ENCODE data around the gene ITPRID2. TPM values are rescaled to one million over a fixed set of nuclear protein-coding genes. Genes with fewer than 3 reads are reported as not detected.

Gene ITPRID2
- total RNA-seq, 2 donors from 2014 or later: 224 to 274 TPM

GRCh38 chr2:181885096-181885495, 6.4 kb upstream of the ITPRID2 start:
- Histone ChIP-seq H3K4me1 (peaks cover 35% of the 10 kb centered on the region), H3K27me3 (no peaks in the 10 kb centered on the region), H3K36me3 (replicated peaks in 1 of 2; ENCODE audit: insufficient read depth in 1 of 2, low read depth in 2 of 2) (no peaks in the 10 kb centered on the region), H3K27ac (no peak overlapping the region), H3K4me3 (no peak overlapping the region), H3K9me3 (no peaks in the 10 kb centered on the region)
- intact Hi-C loops (cut with DNase I): no loop called here
- no peak for TF ChIP-seq POLR2A (IDR thresholded peaks at IDR 0.05)
- TF ChIP-seq, protein P1, sequence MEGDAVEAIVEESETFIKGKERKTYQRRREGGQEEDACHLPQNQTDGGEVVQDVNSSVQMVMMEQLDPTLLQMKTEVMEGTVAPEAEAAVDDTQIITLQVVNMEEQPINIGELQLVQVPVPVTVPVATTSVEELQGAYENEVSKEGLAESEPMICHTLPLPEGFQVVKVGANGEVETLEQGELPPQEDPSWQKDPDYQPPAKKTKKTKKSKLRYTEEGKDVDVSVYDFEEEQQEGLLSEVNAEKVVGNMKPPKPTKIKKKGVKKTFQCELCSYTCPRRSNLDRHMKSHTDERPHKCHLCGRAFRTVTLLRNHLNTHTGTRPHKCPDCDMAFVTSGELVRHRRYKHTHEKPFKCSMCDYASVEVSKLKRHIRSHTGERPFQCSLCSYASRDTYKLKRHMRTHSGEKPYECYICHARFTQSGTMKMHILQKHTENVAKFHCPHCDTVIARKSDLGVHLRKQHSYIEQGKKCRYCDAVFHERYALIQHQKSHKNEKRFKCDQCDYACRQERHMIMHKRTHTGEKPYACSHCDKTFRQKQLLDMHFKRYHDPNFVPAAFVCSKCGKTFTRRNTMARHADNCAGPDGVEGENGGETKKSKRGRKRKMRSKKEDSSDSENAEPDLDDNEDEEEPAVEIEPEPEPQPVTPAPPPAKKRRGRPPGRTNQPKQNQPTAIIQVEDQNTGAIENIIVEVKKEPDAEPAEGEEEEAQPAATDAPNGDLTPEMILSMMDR (IDR thresholded peaks at IDR 0.05): no peak
- ATAC-seq (no peak), DNase-seq (no peak)
- WGBS, 2 donors: 18 to 29% methylated on average over 2 of the region's 2 CpGs

DNA sequence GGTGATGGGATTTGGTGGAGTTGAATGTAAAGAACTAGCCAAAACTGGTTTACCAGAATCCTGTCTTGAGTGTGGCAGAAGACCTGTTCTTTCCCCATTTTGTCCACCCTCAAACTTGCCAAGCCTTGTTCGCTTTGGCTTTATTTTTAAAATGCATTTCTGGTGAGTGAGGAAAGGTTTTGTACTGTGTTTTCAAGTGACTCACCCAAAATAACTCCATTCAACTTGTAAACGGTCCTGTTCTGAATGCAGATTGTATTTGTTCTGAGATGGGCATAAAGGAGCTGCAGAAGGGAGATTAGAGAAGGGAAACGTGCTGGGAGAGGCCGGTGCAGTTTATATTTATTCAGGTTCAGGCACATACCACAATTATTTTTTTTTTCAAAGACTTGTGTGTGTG, 5.3 kb upstream of the ITPRID2 start:
- H3K4me1 ChIP-seq: peaks cover 46% of the 10 kb centered on the region
- H3K36me3 ChIP-seq (replicated peaks in 1 of 2; ENCODE audit: insufficient read depth in 1 of 2, low read depth in 2 of 2): no peaks in the 10 kb centered on the region
- H3K4me3 ChIP-seq: no peak overlapping the region
- no peaks in the 10 kb centered on the region for H3K27me3 ChIP-seq
- 44 to 52% methylated on average over 4 of the region's 4 CpGs for WGBS, 2 donors
- TF ChIP-seq POLR2A (IDR thresholded peaks at IDR 0.05): no peak
- TF ChIP-seq, protein P1 (IDR thresholded peaks at IDR 0.05): no peak
- ATAC-seq: no peak
- DNase-seq: no peak
- H3K27ac ChIP-seq: no peak overlapping the region
- intact Hi-C loops (cut with DNase I): no loop called here
- H3K9me3 ChIP-seq: no peaks in the 10 kb centered on the region

DNA sequence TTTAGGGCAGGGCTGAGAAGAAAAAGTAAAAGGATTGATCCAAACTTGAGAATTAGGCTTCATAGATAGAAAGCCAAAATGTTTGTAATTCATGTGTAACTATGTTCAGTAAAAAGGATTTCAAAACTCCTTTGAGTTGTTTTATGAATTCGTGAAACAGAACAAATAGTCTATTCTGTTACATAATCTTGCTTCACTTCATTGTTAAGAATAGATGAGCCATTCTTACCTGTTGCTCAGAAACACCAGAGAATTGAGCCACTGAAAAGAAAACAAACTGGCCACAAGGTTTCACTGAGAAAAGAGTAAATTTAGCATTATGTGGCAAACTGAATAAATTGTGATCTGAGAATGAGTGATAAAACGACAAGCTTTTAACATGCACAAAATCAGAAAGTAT, 4.5 kb upstream of the ITPRID2 start:
- peaks cover 46% of the 10 kb centered on the region for H3K4me1 ChIP-seq
- TF ChIP-seq, protein P1 (IDR thresholded peaks at IDR 0.05): no peak
- no peak for TF ChIP-seq POLR2A (IDR thresholded peaks at IDR 0.05)
- intact Hi-C loops (cut with DNase I): no loop called here
- 18 to 27% methylated on average over 2 of the region's 2 CpGs for WGBS, 2 donors
- peak overlapping the region in 3 of 4 donors; percentile 2 to 51 (median 29) for H3K27ac ChIP-seq
- no peak overlapping the region for H3K4me3 ChIP-seq
- no peak for ATAC-seq
- H3K9me3 ChIP-seq: no peaks in the 10 kb centered on the region
- no peaks in the 10 kb centered on the region for H3K27me3 ChIP-seq
- H3K36me3 ChIP-seq (replicated peaks in 1 of 2; ENCODE audit: insufficient read depth in 1 of 2, low read depth in 2 of 2): no peaks in the 10 kb centered on the region
- no peak for DNase-seq

DNA sequence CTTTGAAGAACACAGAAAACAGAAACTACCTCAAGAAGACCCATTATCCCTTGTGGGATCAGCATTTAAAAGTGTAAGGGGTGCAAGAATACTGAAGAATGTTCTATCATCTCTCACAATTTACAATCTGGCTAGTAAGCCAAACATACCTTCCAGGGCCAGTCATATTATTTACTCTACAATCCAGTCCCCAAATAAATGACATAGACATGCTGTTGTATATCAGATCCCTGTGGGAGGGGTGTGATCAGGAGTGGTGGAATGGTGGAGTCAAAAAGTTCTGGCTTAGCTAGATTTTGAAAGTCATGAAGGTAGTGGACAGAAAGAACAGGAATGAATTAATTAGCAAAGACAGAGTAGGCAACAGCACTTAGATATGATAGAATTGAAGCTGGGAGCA, 1.8 kb upstream of the ITPRID2 start:
- ATAC-seq: no peak
- intact Hi-C loops (cut with DNase I): loop anchor here (10.0 kb wide), 1 partner anchor 145 kb away; no protein-coding TSS in a partner anchor
- H3K36me3 ChIP-seq (replicated peaks in 1 of 2; ENCODE audit: insufficient read depth in 1 of 2, low read depth in 2 of 2): no peaks in the 10 kb centered on the region
- H3K27me3 ChIP-seq: no peaks in the 10 kb centered on the region
- H3K9me3 ChIP-seq: no peaks in the 10 kb centered on the region
- no peak for TF ChIP-seq POLR2A (IDR thresholded peaks at IDR 0.05)
- TF ChIP-seq, protein P1 (IDR thresholded peaks at IDR 0.05): no peak
- H3K4me3 ChIP-seq: no peak overlapping the region
- peak overlapping the region; percentile 18 to 100 (median 96) for H3K27ac ChIP-seq
- DNase-seq: no peak
- H3K4me1 ChIP-seq: peaks cover 38% of the 10 kb centered on the region

DNA sequence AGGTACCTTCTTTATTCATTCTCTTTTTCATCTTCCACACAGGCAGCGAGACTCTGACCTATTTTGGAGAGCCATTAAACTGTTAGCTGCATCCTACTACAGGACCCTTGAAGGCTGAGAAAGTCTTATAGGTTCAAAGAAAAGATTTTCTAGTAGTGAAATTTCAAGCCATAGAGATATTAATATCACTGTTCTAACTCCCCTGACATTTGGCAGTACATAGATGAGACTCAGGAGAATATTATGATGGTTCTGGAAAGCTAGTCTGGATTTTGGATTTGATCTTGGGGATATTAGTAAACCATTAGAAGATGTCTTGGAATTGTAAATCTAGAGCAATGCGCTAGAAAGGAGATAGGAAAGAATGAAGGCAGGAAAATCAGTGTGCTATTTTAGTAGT, 1.3 kb upstream of the ITPRID2 start:
- no peaks in the 10 kb centered on the region for H3K27me3 ChIP-seq
- no peak overlapping the region for H3K4me3 ChIP-seq
- peaks cover 36% of the 10 kb centered on the region for H3K4me1 ChIP-seq
- peak overlapping the region; percentile 36 to 100 (median 96) for H3K27ac ChIP-seq
- ATAC-seq (no peak), DNase-seq (no peak)
- intact Hi-C loops (cut with DNase I): loop anchor here (10.0 kb wide), 1 partner anchor 145 kb away; no protein-coding TSS in a partner anchor
- no peaks in the 10 kb centered on the region for H3K9me3 ChIP-seq
- TF ChIP-seq POLR2A (IDR thresholded peaks at IDR 0.05): no peak
- TF ChIP-seq, protein P1 (IDR thresholded peaks at IDR 0.05): no peak
- no peaks in the 10 kb centered on the region for H3K36me3 ChIP-seq (replicated peaks in 1 of 2; ENCODE audit: insufficient read depth in 1 of 2, low read depth in 2 of 2)
- 22 to 43% methylated on average over 2 of the region's 2 CpGs for WGBS, 2 donors

Data from body of pancreas (tissue), 4 donors.